IPS DF 4.7 (cell line): ENCODE measurements around the gene ALK.
A peak's percentile ranks its signal among the peaks of the same experiment; 100 is the strongest.
"Not testable (repeated sequence)": the region's sequence is repeated elsewhere in the genome, so short reads cannot be mapped to it uniquely, and the experiment has no call there.

Experiments used
- DNase-seq: peaks from one replicate; pipeline ENCODE4 v3.0.0-alpha.2; 2013; ENCODE audit warnings: low spot score; ENCODE audit errors: extremely low read depth

The ALK gene

GRCh38 chr2:29253495-29254275 is 667.7 kb downstream of the ALK start:
- not testable (repeated sequence) for DNase-seq

GRCh38 chr2:29253026-29253425 is 668.4 kb downstream of the ALK start:
- no peak for DNase-seq

GRCh38 chr2:29251406-29251805 is 670.0 kb downstream of the ALK start:
- DNase-seq: no peak

GRCh38 chr2:29250977-29251376 is 670.4 kb downstream of the ALK start:
- no peak for DNase-seq

DNA sequence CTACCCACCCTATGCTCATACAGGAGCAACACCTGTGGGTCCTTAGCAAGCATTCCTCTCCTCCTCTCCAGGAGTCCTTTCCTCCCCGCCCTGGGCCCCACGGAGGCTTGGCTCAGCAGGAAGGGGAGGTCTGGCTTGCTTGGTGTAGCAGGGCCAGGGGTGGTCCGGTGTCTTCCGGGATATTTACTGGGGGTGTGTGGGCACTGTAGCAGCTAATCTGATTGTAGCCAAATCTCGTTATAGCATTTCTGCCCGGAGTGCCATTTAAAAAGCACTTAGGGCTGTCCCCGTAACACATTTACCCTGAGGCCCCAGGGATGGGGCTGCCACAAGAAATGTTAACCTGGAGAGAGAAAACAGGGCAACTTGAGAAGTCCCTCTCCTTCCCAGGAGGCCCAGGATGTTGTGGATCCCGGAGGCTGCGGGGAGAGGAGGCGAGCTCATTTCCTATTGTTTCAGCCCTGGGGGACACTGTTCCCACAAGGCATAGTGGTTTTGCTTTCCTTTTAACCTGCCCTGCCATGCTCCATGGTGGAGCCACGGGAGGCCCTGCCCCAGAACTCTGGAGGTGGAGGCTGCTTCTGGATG is 671.6 kb downstream of the ALK start:
- DNase-seq: no peak

DNA sequence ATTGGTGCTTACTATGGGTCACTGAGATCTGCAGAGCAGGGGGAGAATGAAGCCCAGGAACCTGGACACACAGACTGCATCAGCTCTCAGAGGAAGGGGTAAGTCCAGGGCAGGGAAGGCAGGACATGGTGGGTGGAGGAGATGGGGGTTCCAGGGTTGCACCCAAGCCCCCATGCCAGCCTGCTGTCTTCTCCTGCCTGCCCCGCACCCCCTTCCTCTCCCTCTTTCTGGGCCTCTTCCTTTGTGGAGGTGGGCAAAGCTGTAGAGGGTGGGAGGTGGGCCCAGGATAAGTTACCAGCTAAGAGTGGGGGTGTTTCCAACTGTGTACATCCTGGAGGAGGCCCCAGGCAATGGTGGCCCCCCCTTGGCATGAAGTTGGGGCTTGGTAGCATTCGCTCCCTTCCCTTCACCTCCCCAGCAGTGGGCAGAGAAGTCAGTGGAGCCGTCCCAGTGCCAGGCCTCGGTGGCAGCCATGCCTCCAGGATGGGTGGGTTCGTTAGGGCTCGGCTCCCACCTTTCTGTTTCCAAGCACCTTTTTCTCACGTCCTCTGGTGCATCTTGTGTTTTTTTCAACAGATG is 674.0 kb downstream of the ALK start:
- no peak for DNase-seq

- no peak for DNase-seq
Observed at GRCh38 chr2:29246383-29247300, 674.7 kb downstream of the ALK start.

DNA sequence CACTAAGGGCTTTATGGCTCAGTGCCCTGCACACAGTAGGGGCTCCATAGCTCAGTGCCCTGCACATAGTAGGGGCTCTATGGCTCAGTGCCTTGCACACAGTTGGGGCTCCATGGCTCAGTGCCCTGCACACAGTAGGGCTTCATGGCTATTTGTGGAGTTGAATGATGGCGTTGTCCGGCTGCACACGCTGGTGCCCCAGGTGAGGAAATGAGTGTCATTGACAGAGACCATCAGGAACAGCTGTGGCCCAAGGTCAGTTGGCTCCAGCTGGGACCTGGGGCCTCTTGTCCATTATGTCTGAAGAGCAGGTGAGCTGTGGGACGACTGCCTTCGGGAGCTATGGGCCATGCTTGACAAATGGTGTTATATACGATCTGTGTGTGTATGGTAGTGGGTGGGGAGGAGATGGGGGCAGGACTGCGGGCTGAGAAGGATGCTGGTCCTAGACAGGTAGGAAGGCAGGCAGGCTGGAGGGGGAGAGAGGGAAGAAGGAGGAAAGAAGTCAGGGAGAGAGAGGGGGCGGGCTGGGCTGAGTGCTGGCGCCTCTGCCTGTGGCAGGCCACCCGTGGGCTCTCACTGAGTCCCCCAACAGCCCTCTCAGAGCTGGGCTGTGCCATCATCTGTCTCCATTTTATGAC is 675.5 kb downstream of the ALK start:
- no peak for DNase-seq

DNA sequence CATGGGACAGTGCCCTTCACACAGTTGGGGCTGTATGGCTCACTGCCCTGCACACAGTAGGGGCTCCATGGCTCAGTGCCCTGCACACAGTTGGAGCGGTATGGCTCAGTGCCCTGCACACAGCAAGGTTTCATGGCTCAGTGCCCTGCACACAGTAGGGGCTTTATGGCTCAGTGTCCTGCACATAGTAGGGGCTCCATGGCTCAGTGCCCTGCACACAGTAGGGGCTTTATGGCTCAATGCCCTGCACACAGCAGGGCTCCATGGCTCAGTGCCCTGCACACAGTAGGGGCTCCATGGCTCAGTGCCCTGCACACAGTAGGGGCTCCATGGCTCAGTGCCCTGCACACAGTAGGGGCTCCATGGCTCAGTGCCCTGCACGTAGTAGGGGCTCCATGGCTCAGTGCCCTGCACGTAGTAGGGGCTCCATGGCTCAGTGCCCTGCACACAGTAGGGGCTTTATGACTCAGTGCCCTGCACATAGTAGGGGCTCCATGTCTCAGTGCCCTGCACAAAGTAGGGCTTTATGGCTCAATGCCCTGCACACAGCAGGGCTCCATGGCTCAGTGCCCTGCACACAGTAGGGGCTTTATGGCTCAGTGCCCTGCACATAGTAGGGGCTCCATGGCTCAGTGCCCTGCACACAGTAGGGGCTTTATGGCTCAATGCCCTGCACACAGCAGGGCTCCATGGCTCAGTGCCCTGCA is 676.2 kb downstream of the ALK start:
- not testable (repeated sequence) for DNase-seq

DNA sequence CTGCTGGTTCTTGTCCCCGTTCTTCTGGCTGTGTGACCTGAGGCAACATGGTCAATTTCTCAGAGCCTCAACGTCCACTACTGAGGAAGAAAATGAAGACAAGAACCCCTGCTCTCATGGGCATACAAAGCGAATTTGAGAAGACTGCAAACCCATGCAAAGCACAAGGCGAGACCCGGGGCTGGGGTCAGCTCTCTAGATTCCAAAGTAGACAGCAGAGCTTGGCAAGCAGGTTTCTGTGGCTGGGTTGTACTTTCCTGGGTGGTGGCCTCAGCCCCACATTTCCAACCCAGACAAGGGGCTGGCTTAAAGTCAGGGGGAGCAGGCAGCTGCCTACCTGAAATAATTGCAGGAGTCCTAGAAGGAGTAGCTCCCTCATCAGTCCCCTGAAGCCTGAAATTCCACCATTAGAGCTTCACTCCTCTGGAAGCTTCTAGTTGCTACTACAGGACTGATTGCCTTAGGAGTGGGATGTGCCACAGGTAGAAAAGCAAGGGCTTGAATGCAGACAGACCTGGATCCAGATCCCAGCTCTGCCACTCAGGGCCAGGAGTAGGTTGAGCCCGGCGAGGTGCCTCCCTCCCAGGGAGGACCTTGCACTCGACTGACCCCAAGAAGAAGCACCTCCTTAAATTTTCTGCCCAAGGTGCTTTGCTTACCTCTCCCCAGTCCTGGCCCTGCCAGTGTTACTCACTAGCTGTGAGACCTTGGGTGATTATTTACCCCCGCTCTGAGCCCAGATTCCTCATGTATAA is 678.6 kb downstream of the ALK start:
- DNase-seq: no peak

DNA sequence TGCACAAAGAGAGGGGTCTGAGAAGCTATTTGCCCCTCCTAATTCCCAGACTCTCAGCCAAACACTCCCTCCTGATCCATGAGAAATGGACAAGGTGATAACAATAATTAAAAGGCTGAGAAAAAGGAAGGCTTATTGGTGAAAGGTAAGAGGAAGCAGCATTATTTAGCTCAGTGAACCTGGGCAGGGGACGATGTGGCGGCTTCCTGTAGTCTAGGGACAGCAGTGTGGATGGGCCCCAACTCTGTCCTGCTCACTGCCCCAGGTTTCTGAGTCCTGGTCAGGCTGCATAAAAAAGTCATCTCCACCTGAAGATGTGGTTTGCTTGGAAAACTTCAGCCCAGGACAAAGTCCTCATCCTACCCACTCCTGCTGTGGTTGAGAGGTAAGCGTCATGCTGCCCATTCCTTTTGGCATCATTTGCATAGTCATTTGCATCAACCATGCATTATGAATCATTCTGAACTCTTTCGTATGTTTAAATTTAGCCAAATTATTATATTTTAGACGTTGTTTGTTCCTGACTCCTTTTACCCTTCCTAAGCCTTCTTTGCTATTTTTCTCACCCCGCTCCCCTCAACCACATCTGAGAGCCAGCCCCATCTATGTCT is 679.3 kb downstream of the ALK start:
- no peak for DNase-seq

DNA sequence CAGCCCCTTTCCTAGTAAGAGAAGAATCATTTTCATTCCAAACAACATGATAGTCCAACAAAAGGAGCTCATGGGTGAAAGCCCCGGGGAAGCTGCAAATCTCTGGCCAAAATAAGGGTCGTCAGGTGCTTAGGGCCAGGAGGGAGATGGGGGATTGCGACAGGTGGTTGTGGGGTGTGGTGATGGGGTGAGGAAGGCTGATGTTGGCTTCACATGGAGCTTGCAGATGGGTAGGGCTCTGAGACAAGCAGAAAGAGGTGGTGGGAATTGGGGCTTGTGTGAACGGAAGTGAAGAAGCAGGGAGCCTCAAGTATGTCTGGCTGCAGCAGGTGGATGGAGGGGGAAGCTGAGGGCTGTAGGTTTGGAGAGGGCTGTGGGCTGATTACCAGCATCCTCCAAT is 680.0 kb downstream of the ALK start:
- DNase-seq: no peak

GRCh38 chr2:29240601-29241000 is 680.8 kb downstream of the ALK start:
- no peak for DNase-seq

DNA sequence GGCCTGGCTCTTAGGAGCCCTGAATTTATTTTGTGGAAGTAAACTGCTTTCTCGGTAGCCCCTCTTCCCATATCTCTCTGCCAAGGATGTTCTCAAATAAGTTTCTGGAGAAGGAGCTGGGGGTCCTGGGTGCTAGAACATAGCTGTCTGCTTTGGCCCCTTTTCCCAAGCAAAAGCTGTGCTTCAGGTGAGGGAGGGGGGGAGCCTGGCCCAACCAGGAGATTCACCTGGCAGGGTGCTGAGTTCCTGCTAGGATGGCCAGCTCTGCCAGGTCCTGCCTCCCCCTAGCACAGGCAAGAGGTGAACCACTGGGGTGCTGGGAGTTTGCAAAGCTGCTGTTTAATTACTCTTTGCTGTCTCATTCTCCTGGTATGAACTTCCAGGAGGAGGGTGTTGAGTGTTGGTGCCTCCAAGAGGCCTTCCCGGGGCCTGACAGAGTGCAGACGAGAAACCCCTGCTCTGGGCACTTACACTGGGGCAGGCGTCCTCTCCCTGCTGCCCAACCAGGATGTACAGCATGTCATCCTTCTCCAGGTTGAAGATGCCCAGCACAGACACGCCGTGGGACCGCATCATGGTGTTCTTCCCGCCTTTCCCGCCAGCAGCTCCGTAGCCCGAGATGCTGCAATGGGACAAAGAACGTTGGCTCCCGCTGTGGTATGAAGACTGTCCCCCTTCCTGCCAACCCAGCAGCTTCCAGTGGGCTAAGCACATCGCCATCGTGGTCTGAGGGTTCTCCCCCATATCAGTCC is 682.0 kb downstream of the ALK start:
- no peak for DNase-seq

DNA sequence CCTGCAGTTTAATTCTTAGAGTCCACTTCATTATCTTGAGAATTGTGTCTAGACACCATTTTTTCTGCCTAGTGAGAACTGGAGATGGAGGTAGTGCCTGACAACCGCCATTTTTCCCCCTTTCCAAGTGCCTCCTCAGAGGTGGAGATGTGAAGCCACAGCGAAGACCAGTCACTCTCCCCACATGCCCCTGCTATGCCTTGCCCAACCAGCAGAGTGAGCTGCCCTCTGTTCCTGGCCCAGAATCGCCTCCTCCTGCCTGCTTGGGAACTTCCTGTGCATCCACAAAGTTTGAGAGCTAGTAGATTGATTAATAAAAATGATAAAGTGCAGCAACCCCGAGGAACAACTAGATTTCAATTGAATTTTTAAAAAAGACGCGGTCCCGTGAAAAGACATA is 682.9 kb downstream of the ALK start:
- peak; percentile 64 for DNase-seq

- DNase-seq: no peak
Observed at GRCh38 chr2:29236074-29236473, 685.3 kb downstream of the ALK start.

GRCh38 chr2:29235411-29235810 is 686.0 kb downstream of the ALK start:
- DNase-seq: no peak

- no peak for DNase-seq
Observed at GRCh38 chr2:29233428-29233827, 688.0 kb downstream of the ALK start.

- DNase-seq: no peak
Observed at GRCh38 chr2:29232041-29232440, 689.3 kb downstream of the ALK start.
